GM18951 (cell line): ENCODE results near the gene HAO1.
"Not testable (repeated sequence)": the region's sequence is repeated elsewhere in the genome, so short reads cannot be mapped to it uniquely, and the experiment has no call there.

Experiments
- POLR2A ChIP-seq: IDR thresholded peaks from 4 replicates; pipeline ENCODE4 v1.6.1; 2011; ENCODE audit warnings: mild to moderate bottlenecking; ENCODE audit not compliant: insufficient read length, insufficient read depth; ENCODE audit errors: extremely low read depth
- in situ Hi-C: fragments of 300-500 bp; cut with MboI; formaldehyde crosslinking; loops from one replicate; pipeline ENCODE4 v1.12.0; 2022; ENCODE audit warnings: low sequenced_read_pairs, mixed read lengths, inconsistent platforms; ENCODE audit not compliant: unreplicated experiment

The HAO1 gene

GRCh38 chr20:7859356-7859802, 80.9 kb downstream of the HAO1 start:
- in situ Hi-C loops = loop anchor here (25.0 kb wide), 1 partner anchor 1022 kb away; no protein-coding TSS in a partner anchor
- TF ChIP-seq POLR2A = no peak

- no peak for TF ChIP-seq POLR2A
- in situ Hi-C loops = loop anchor here (25.0 kb wide), 1 partner anchor 1021 kb away; no protein-coding TSS in a partner anchor
These were observed 81.5 kb downstream of the HAO1 start for GRCh38 chr20:7858734-7859250.

- in situ Hi-C loops = loop anchor here (25.0 kb wide), 1 partner anchor 1019 kb away; no protein-coding TSS in a partner anchor
- TF ChIP-seq POLR2A = no peak
These were observed 83.5 kb downstream of the HAO1 start for GRCh38 chr20:7856756-7857155.

GRCh38 chr20:7855545-7855944, 84.7 kb downstream of the HAO1 start:
- no peak for TF ChIP-seq POLR2A
- in situ Hi-C loops = loop anchor here (25.0 kb wide), 1 partner anchor 1018 kb away; no protein-coding TSS in a partner anchor

- no peak for TF ChIP-seq POLR2A
- in situ Hi-C loops = loop anchor here (25.0 kb wide), 1 partner anchor 1016 kb away; no protein-coding TSS in a partner anchor
These were observed 86.8 kb downstream of the HAO1 start for GRCh38 chr20:7853493-7853892.

- in situ Hi-C loops = loop anchor here (25.0 kb wide), 1 partner anchor 1014 kb away; no protein-coding TSS in a partner anchor
- no peak for TF ChIP-seq POLR2A
These were observed 89.3 kb downstream of the HAO1 start for GRCh38 chr20:7850775-7851490.

- no peak for TF ChIP-seq POLR2A
- in situ Hi-C loops = loop anchor here (25.0 kb wide), 1 partner anchor 1012 kb away; no protein-coding TSS in a partner anchor
These were observed 90.6 kb downstream of the HAO1 start for GRCh38 chr20:7849675-7850074.

- in situ Hi-C loops = no loop called here
- no peak for TF ChIP-seq POLR2A
These were observed 91.9 kb downstream of the HAO1 start for GRCh38 chr20:7848351-7848750.

- TF ChIP-seq POLR2A = no peak
- in situ Hi-C loops = no loop called here
These were observed 96.6 kb downstream of the HAO1 start for GRCh38 chr20:7843613-7844012.

GRCh38 chr20:7841971-7842310, 98.3 kb downstream of the HAO1 start:
- in situ Hi-C loops = no loop called here

GRCh38 chr20:7841291-7841970, 98.8 kb downstream of the HAO1 start:
- no peak for TF ChIP-seq POLR2A
- in situ Hi-C loops = no loop called here

More at GRCh38 chr20:7841971-7842310, 98.3 kb downstream of the HAO1 start:
- TF ChIP-seq POLR2A = no peak

- no peak for TF ChIP-seq POLR2A
- in situ Hi-C loops = no loop called here
These were observed 104.2 kb downstream of the HAO1 start for GRCh38 chr20:7836076-7836475.

- in situ Hi-C loops = not testable (repeated sequence)
These were observed 105.8 kb downstream of the HAO1 start for GRCh38 chr20:7834441-7834840.
